SH-SY5Y (cell line): ENCODE measurements around the gene RBP7.

Experiments used
- GATA2 ChIP-seq: IDR thresholded peaks from 2 replicates; pipeline ENCODE4 v1.6.1; 2011; ENCODE audit warnings: mild to moderate bottlenecking, low read depth, low read length
- GATA3 ChIP-seq: IDR thresholded peaks from 2 replicates; pipeline ENCODE4 v1.6.1; 2011; ENCODE audit warnings: low read depth, mild to moderate bottlenecking, low read length, moderate library complexity

- TF ChIP-seq GATA2 (no peak), GATA3 (no peak)
These were observed 64.2 kb downstream of the RBP7 start for GRCh38 chr1:10061276-10061675.
